ENCODE measurements around the gene CORIN.

DNA sequence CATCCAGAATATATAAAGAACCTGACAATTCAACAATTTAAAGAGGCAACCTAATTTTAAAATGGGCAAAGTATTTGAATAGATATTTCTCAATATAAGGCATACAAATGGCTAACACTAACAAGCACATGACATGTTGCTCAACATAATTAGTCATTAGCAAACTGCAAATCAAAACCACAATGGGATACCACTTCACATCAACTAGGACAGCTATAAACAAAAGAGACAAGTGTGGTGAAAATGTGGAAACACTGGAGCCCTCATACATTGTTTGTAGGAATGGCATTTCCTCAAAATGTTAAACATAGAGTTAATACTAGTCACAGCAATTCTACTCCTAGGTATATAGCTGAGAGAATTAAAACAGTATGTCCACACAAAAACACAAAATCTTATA lies 96.7 kb downstream of the CORIN start:
- TF ChIP-seq, protein P1, sequence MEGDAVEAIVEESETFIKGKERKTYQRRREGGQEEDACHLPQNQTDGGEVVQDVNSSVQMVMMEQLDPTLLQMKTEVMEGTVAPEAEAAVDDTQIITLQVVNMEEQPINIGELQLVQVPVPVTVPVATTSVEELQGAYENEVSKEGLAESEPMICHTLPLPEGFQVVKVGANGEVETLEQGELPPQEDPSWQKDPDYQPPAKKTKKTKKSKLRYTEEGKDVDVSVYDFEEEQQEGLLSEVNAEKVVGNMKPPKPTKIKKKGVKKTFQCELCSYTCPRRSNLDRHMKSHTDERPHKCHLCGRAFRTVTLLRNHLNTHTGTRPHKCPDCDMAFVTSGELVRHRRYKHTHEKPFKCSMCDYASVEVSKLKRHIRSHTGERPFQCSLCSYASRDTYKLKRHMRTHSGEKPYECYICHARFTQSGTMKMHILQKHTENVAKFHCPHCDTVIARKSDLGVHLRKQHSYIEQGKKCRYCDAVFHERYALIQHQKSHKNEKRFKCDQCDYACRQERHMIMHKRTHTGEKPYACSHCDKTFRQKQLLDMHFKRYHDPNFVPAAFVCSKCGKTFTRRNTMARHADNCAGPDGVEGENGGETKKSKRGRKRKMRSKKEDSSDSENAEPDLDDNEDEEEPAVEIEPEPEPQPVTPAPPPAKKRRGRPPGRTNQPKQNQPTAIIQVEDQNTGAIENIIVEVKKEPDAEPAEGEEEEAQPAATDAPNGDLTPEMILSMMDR (IDR thresholded peaks at IDR 0.05; ENCODE audit: low read depth, low read length, poor library complexity, severe bottlenecking) = no peak
- TF ChIP-seq EZH2phosphoT487 (IDR thresholded peaks at IDR 0.05; ENCODE audit: borderline replicate concordance, low read length) = no peak
